T-helper 2 cell treated with Interferon-gamma antibody and Interleukin-4, amounts not matched to agents 100 ng/mL and 5 ng/mL, for 36 hours (primary cell): Measurements from ENCODE around the gene APPL1. TPM values are rescaled to one million over a fixed set of nuclear protein-coding genes. Genes with fewer than 3 reads are reported as not detected.
"Not testable (repeated sequence)": the region's sequence is repeated elsewhere in the genome, so short reads cannot be mapped to it uniquely, and the experiment has no call there.

ENCODE experiments used
- intact Hi-C: fragments of 100-400 bp; cut with micrococcal nuclease; formaldehyde crosslinking; loops from one replicate; pipeline ENCODE4 v1.15.1; 2023
- total RNA-seq: library from RNA; stranded (reverse); gene quantifications from 2 replicates; pipeline ENCODE4 v1.2.3, GENCODE V29; 2022

The APPL1 gene
- total RNA-seq, 1 donor from 2014 or later = 40.4 TPM

DNA sequence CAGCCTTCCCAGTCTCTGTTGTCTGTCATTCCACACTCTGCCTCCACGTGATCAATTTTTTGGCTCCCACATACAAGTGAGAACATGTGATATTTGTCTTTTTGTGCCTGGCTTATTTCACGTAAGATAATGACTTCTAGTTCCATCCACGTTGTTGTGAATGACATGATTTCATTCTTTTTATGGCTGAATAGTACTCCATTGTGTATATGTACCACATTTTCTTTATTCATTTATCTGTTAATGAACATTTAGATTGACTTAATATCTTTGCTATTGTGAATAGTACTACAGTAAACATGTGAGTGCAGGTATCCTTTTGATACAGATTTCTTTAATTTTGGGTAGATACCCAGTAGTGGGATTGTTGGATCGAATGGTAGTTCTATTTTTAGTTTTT is 33.6 kb downstream of the APPL1 start:
- intact Hi-C loops = no loop called here

DNA sequence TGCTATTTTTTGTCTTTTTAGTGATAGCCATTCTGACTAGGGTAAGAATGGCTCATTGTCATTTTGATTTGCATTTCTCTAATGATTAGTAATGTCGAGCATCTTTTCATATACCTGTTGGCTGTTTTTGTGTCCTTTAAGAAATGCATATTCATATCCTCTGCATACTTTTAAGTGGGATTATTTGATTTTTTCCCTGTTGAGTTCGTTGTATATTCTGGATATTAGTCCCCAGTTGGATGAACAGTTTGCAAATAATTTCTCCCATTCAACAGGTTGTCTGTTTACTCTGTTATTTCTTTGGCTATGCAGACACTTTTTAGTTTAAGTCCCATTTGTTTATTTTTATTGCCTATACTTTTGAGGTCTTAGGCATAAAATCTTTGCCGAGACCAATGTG is 34.4 kb downstream of the APPL1 start:
- intact Hi-C loops = no loop called here

DNA sequence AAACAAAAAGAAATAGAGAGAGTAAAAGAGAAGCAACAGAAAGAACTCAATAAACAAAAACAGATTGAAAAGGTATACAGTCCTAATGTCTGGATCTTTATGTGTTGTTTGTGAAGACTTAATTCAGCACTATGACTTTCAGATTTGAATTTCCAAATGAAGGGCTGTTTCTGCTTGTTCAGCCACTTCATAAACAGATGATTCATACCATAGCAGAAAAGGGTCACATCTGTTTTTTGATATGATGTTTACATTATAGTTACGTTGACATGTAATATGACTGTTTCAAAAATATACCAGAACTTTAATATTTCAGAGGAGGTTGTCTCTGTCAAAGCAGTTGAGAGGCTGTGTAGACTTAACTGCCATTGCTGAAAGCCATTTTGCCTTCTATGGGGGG is 40.9 kb downstream of the APPL1 start:
- intact Hi-C loops = no loop called here

- intact Hi-C loops = no loop called here
These were observed 47.3 kb downstream of the APPL1 start for GRCh38 chr3:57274845-57275244.

DNA sequence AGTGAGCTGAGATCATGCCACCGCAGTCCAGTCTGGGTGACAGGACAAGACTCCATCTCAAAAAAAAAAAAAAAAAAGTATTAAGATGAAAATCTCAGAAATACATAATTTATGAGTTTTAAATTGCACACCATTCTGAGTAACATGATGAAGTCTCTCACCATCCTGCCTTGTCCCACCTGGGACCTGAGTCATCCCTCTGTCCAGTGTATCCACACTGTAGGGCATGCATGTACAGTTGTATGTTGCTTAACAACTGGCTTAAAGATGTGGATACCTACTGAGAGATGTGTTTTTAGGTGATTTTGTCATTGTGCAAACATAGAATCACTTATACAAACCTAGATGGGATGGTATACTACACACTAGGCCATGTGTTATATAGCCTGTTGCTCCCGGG is 47.9 kb downstream of the APPL1 start:
- intact Hi-C loops = no loop called here

DNA sequence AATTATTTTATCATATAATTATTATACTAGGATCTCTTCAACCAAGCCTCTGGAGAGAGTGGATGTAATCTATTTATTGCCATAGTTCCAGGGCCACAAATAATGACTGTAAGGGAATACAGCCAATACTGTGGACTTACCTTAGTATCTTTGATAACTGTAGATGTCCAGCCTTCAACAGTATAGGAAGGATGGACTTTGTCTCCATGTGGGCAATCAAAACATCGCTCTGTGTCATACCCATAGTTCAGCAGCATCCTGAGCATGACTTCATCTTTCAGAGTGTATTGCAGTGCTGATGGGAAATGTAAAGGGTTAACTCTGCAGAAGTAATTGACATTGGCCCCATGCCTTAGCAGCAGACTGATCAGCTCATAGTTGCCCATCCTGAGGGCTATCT is 50.7 kb downstream of the APPL1 start:
- intact Hi-C loops = no loop called here

DNA sequence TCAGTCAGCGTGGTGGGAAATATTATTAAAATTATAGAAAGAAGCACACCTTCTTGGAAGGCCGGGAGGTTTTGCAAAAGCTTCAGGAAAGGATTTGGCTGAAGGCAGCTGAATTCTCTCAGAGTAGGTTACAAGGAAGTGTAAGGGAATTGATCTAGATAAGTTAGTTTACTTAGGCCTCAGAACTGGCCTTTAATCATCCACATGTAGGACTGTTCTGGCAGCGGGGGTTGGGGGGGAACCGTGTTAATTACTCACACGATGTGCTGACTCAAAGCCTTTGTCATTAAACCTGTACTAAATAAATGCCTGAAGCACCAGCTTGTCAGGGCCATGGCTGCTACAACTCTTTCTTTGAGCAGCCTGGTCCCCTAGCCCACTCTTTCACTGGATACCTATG is 52.2 kb downstream of the APPL1 start:
- intact Hi-C loops = no loop called here

DNA sequence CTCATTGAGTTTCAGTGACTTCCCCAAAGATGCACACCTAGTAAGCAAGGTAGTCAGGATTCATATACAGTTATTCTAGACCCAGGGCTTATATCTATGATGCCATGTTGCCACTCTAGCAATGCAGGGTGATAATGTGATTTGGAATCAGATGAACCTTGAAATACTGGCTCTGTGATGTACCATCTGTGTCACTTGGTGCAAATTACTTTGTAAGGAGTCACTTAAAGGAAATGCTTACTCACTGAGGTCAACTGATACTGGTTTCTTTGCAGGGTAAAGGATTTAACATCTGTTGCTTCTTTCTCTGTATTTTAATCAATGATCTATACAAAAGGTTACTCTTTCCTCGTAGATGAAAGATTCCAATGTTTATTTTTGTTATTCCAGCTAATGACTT is 54.2 kb downstream of the APPL1 start:
- intact Hi-C loops = no loop called here

- intact Hi-C loops = no loop called here
These were observed 55.8 kb downstream of the APPL1 start for GRCh38 chr3:57283334-57283733.

- intact Hi-C loops = no loop called here
These were observed 59.7 kb downstream of the APPL1 start for GRCh38 chr3:57287205-57287604.

DNA sequence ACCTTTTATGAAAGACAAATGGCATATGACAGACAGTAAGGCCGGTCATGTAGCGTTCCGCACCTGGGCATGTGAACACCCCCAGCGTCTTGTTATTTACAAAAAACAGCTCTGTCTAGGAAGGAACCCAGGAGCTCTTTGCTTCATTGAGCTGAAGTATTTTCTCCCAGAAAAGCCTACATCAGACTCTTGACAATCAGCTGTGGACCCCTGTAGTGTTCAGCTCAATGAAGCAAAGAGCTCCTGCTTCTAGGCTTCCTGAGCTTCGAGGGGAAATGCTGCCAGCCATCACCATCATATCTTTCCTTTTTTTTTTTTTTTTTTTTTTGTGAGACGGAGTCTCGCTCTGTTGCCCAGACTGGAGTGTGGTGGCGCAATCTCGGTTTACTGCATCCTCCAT is 60.9 kb downstream of the APPL1 start:
- intact Hi-C loops = no loop called here

- intact Hi-C loops = no loop called here
These were observed 64.8 kb downstream of the APPL1 start, which contains the start of gene ASB14 for GRCh38 chr3:57292159-57292896. TSS of gene ASB14 (minus strand) at chr3:57292685. CDS start at chr3:57292033, 652 bp downstream.

DNA sequence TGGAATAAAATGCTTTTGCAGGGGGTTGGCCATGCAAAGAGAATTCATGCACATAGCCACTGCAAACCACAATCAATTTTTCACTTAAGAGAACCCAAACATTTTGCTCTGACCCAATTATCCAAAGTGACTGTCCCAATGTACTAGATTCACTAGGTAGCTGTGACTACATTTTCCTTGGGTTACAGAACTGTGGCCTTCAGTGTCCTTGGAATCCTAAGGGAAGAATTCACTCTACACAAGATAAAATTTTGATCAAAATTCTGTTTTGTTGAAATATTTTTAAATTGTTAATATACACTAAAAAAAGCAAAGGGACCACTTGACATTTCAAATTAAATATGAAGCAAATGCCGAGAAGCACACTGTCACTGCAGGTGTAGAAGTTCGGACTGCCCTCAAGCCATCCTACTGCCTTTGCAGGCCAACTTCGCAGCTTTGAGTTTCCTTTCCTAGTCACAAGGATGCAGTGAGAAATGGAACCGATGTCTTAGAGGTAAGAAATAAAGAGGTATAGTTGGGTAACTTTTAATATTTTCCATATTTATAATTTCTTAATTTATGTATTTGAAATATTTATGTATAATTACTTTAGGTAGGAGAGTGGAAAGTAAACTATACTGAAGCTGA is 65.5 kb downstream of the APPL1 start:
- intact Hi-C loops = no loop called here

- intact Hi-C loops = no loop called here
These were observed 70.5 kb downstream of the APPL1 start for GRCh38 chr3:57298041-57298440.

- intact Hi-C loops = not testable (repeated sequence)
These were observed 76.0 kb downstream of the APPL1 start for GRCh38 chr3:57303520-57303919.

DNA sequence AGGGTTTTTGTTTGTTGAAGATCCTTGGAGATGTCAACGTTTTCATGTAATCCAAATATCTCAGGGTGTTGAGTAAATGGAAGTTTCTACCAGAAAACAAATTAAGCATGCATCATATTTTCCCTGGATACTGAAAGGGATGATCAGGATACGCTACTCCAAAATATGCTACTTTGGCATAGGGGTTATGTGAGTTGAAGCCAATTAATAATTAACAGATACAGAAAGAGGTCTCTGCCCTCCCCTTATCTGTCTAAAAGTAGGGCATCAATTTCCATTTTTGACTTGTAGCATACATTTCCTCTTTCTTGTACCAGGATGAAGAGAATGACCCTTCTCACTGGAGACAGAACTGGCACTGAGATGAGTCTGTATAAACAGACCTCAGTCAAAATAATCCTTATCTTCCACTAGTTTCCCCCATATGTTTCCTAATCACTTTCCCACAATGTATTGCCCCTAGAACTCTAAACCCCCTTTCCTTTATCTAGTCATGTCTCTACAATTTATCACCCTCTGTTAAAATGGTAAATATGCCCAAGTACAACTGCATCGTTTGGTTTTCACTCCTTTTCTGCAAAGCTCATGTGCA is 82.3 kb downstream of the APPL1 start:
- intact Hi-C loops = no loop called here

- intact Hi-C loops = no loop called here
These were observed 86.7 kb downstream of the APPL1 start for GRCh38 chr3:57314204-57314603.

Other genes starting within 250 kb of the APPL1 start
- gene SPATA12, start 167.1 kb upstream of the APPL1 start, total RNA-seq = not detected in 2 replicates
- gene IL17RD, start 62.4 kb upstream of the APPL1 start, total RNA-seq = 0.02 TPM in 1 of 2 replicates, not detected in the other
- 0.68 and 1.1 TPM in 2 replicates for gene HESX1, start 27.8 kb upstream of the APPL1 start, total RNA-seq
- gene ASB14, start 65.0 kb downstream of the APPL1 start, total RNA-seq = not detected in 2 replicates